WTC11 (cell line): ENCODE measurements around the gene DNAH11. TPM values are rescaled to one million over a fixed set of nuclear protein-coding genes. Genes with fewer than 3 reads are reported as not detected.

ENCODE experiments used
- ATAC-seq: fragments of 200-7000 bp; cut with Tn5 transposase; 2 replicates; pipeline ENCODE4 v1.10.0; 2021; ENCODE audit warnings: mild to moderate bottlenecking, moderate library complexity
- CTCF ChIA-PET: fragments of 300-600 bp; sonication (Branson Sonifier 250); formaldehyde crosslinking; loops from one replicate; lab custom pipeline; 2021; ENCODE audit warnings: antibody characterized with exemption; lab: Charles Lee
- POLR2A ChIA-PET: fragments of 350-600 bp; sonication (Branson Sonifier 250); formaldehyde crosslinking; loops from one replicate; lab custom pipeline; 2021; ENCODE audit warnings: antibody characterized with exemption; lab: Charles Lee
- DNase-seq: peaks from one replicate; pipeline ENCODE4 v3.0.0; 2021; ENCODE audit warnings: low spot score
- H3K27ac Mint-ChIP-seq: 2 replicates; pipeline ENCODE4 v1.8.0; 2021; ENCODE audit warnings: mixed read lengths
- H3K27me3 Mint-ChIP-seq: 2 replicates; pipeline ENCODE4 v1.8.0; 2021; ENCODE audit warnings: low read depth, mild to moderate bottlenecking, moderate library complexity, mixed read lengths
- H3K36me3 Mint-ChIP-seq: 2 replicates; pipeline ENCODE4 v1.8.0; 2021; ENCODE audit warnings: mixed read lengths
- H3K4me1 Mint-ChIP-seq: 2 replicates; pipeline ENCODE4 v1.8.0; 2022; ENCODE audit warnings: mixed read lengths
- H3K4me3 Mint-ChIP-seq: 2 replicates; pipeline ENCODE4 v1.8.0; 2021; ENCODE audit warnings: mild to moderate bottlenecking, moderate library complexity, mixed read lengths
- H3K9me3 Mint-ChIP-seq: 2 replicates; pipeline ENCODE4 v1.8.0; 2021; ENCODE audit warnings: mixed read lengths
- ATF1 ChIP-seq: sonication (generic); formaldehyde crosslinking; IDR thresholded peaks from 2 replicates; pipeline ENCODE4 v1.8.1; 2023; ENCODE audit warnings: mild to moderate bottlenecking, moderate library complexity, missing genetic modification reagents
- ATF2 ChIP-seq: sonication (generic); formaldehyde crosslinking; IDR thresholded peaks from 2 replicates; pipeline ENCODE4 v1.8.1; 2022; ENCODE audit warnings: low read depth, missing genetic modification reagents, borderline replicate concordance
- CREB1 ChIP-seq: sonication (generic); formaldehyde crosslinking; IDR thresholded peaks from 2 replicates; pipeline ENCODE4 v1.8.0; 2023; ENCODE audit warnings: mild to moderate bottlenecking, missing genetic modification reagents
- E2F4 ChIP-seq: sonication (generic); formaldehyde crosslinking; IDR thresholded peaks from 2 replicates; pipeline ENCODE4 v1.8.1; 2022; ENCODE audit warnings: low read depth, mild to moderate bottlenecking, moderate library complexity, missing genetic modification reagents, borderline replicate concordance
- GABPB1 ChIP-seq: sonication (generic); formaldehyde crosslinking; IDR thresholded peaks from 2 replicates; pipeline ENCODE4 v1.8.1; 2023; ENCODE audit warnings: mild to moderate bottlenecking, missing genetic modification reagents
- HMGA2 ChIP-seq: fragments of 250-450 bp; sonication (Bioruptor Pico); IDR thresholded peaks from 2 replicates; pipeline ENCODE4 v1.4.0; 2021; ENCODE audit warnings: mild to moderate bottlenecking, moderate library complexity
- HMGXB4 ChIP-seq: sonication (generic); formaldehyde crosslinking; IDR thresholded peaks from 2 replicates; pipeline ENCODE4 v1.8.1; 2023; ENCODE audit warnings: mild to moderate bottlenecking, moderate library complexity, missing genetic modification reagents
- KAT7 ChIP-seq: sonication (generic); formaldehyde crosslinking; IDR thresholded peaks from 2 replicates; pipeline ENCODE4 v1.8.1; 2023; ENCODE audit warnings: missing genetic modification reagents, mild to moderate bottlenecking, borderline replicate concordance
- MYBL2 ChIP-seq: sonication (generic); formaldehyde crosslinking; IDR thresholded peaks from 2 replicates; pipeline ENCODE4 v1.8.1; 2023; ENCODE audit warnings: mild to moderate bottlenecking, moderate library complexity, missing genetic modification reagents
- NFE2L1 ChIP-seq: sonication (generic); formaldehyde crosslinking; IDR thresholded peaks from 2 replicates; pipeline ENCODE4 v1.8.1; 2023; ENCODE audit warnings: missing genetic modification reagents
- NR1H2 ChIP-seq: sonication (generic); formaldehyde crosslinking; IDR thresholded peaks from 2 replicates; pipeline ENCODE4 v1.9.0; 2021; ENCODE audit warnings: mild to moderate bottlenecking, moderate library complexity, missing genetic modification reagents
- NR2C2 ChIP-seq: sonication (generic); formaldehyde crosslinking; IDR thresholded peaks from 2 replicates; pipeline ENCODE4 v1.8.0; 2022; ENCODE audit warnings: mild to moderate bottlenecking, missing genetic modification reagents
- OVOL2 ChIP-seq: fragments of 250-450 bp; sonication (Bioruptor Pico); IDR thresholded peaks from 2 replicates; pipeline ENCODE4 v1.9.0; 2021; ENCODE audit warnings: mild to moderate bottlenecking, borderline replicate concordance
- RELA ChIP-seq: sonication (generic); formaldehyde crosslinking; IDR thresholded peaks from 2 replicates; pipeline ENCODE4 v1.8.1; 2022; ENCODE audit warnings: missing genetic modification reagents, mild to moderate bottlenecking, borderline replicate concordance
- SMAD4 ChIP-seq: sonication (generic); formaldehyde crosslinking; IDR thresholded peaks from 2 replicates; pipeline ENCODE4 v1.8.0; 2022; ENCODE audit warnings: mild to moderate bottlenecking, missing genetic modification reagents
- TP53 ChIP-seq: sonication (generic); formaldehyde crosslinking; IDR thresholded peaks from 2 replicates; pipeline ENCODE4 v1.8.1; 2023; ENCODE audit warnings: mild to moderate bottlenecking, missing genetic modification reagents
- ZBTB21 ChIP-seq: sonication (generic); formaldehyde crosslinking; IDR thresholded peaks from 2 replicates; pipeline ENCODE4 v1.8.1; 2023; ENCODE audit warnings: mild to moderate bottlenecking, missing genetic modification reagents, borderline replicate concordance
- ZBTB43 ChIP-seq: sonication (generic); formaldehyde crosslinking; IDR thresholded peaks from 2 replicates; pipeline ENCODE4 v1.8.1; 2023; ENCODE audit warnings: mild to moderate bottlenecking, missing genetic modification reagents
- ZNF416 ChIP-seq: fragments of 250-450 bp; sonication (Bioruptor Pico); IDR thresholded peaks from 2 replicates; pipeline ENCODE4 v1.9.0; 2021; ENCODE audit warnings: mild to moderate bottlenecking, inconsistent platforms
- total RNA-seq: library from RNA; stranded (reverse); gene quantifications from 3 replicates; pipeline ENCODE4 v1.2.3, GENCODE V29; 2021
- TF ChIP-seq, protein P1 (sequence below): sonication (generic); formaldehyde crosslinking; IDR thresholded peaks from 2 replicates; pipeline ENCODE4 v1.8.0; 2022; ENCODE audit warnings: mild to moderate bottlenecking, missing genetic modification reagents
- TF ChIP-seq, protein P2 (sequence below): sonication (generic); formaldehyde crosslinking; IDR thresholded peaks from 2 replicates; pipeline ENCODE4 v1.8.0; 2023; ENCODE audit warnings: missing genetic modification reagents
- TF ChIP-seq, protein P3 (sequence below): sonication (generic); formaldehyde crosslinking; IDR thresholded peaks from 2 replicates; pipeline ENCODE4 v1.8.1; 2023; ENCODE audit warnings: mild to moderate bottlenecking, missing genetic modification reagents, moderate library complexity

The DNAH11 gene
- total RNA-seq, 1 experiment from 2014 or later = 6.4 TPM

GRCh38 chr7:21708096-21708495 is 165.3 kb downstream of the DNAH11 start:
- Mint-ChIP-seq H3K9me3 (no peaks in the 10 kb centered on the region), H3K27ac (no peak overlapping the region), H3K27me3 (no peaks in the 10 kb centered on the region), H3K4me3 (no peak overlapping the region), H3K36me3 (peaks cover 2% of the 10 kb centered on the region; the same call in 1 of the 2 replicates), H3K4me1 (peaks cover 6% of the 10 kb centered on the region)
- ChIA-PET CTCF (interaction anchor here (2.7 kb wide), 1 partner anchor 59 kb away, joined by 6 read pairs; no protein-coding TSS in a partner anchor), POLR2A (no interaction called here)
- TF ChIP-seq ATF1 (CRISPR knock-in tag) = no peak
- TF ChIP-seq, protein P1, sequence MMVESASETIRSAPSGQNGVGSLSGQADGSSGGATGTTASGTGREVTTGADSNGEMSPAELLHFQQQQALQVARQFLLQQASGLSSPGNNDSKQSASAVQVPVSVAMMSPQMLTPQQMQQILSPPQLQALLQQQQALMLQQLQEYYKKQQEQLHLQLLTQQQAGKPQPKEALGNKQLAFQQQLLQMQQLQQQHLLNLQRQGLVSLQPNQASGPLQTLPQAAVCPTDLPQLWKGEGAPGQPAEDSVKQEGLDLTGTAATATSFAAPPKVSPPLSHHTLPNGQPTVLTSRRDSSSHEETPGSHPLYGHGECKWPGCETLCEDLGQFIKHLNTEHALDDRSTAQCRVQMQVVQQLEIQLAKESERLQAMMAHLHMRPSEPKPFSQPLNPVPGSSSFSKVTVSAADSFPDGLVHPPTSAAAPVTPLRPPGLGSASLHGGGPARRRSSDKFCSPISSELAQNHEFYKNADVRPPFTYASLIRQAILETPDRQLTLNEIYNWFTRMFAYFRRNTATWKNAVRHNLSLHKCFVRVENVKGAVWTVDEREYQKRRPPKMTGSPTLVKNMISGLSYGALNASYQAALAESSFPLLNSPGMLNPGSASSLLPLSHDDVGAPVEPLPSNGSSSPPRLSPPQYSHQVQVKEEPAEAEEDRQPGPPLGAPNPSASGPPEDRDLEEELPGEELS (CRISPR knock-in tag) = no peak
- TF ChIP-seq, protein P2, sequence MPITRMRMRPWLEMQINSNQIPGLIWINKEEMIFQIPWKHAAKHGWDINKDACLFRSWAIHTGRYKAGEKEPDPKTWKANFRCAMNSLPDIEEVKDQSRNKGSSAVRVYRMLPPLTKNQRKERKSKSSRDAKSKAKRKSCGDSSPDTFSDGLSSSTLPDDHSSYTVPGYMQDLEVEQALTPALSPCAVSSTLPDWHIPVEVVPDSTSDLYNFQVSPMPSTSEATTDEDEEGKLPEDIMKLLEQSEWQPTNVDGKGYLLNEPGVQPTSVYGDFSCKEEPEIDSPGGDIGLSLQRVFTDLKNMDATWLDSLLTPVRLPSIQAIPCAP = no peak
- ATAC-seq (no peak), DNase-seq (no peak)

GRCh38 chr7:21717323-21717722 is 174.5 kb downstream of the DNAH11 start:
- DNase-seq = no peak
- Mint-ChIP-seq H3K9me3 (no peaks in the 10 kb centered on the region), H3K4me1 (peaks cover 19% of the 10 kb centered on the region), H3K27ac (no peak overlapping the region), H3K36me3 (no peaks in the 10 kb centered on the region), H3K4me3 (no peak overlapping the region), H3K27me3 (no peaks in the 10 kb centered on the region)
- no peak for ATAC-seq
- TF ChIP-seq ZBTB43 (CRISPR knock-in tag) (no peak), KAT7 (CRISPR knock-in tag) (no peak)
- ChIA-PET POLR2A (no interaction called here), CTCF (no interaction called here)

DNA sequence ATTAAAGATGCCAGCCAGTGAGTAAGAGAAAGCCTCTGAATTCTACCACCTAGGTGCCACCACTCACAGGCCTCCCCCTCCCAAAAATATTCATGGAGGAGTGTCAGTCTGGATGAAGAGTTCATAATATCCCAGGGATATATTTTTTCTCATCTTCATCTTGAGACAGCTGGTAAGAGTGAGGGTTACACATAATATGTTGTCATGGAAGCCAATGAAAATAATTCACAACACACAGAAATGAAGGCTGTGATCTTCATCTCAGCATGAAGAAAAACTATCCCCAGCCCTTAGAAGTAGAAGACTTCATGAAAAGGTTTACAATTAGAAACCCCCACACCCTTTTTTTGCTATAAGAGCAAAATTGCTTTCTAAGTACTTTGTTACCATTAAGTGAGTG is 175.6 kb downstream of the DNAH11 start:
- Mint-ChIP-seq H3K36me3 (no peaks in the 10 kb centered on the region), H3K27ac (no peak overlapping the region), H3K4me1 (peaks cover 18% of the 10 kb centered on the region), H3K4me3 (no peak overlapping the region), H3K9me3 (no peaks in the 10 kb centered on the region), H3K27me3 (no peaks in the 10 kb centered on the region)
- DNase-seq (no peak), ATAC-seq (no peak)
- POLR2A ChIA-PET = interaction anchor here (0.8 kb wide), 1 partner anchor 508 kb away, joined by 13 read pairs; no protein-coding TSS in a partner anchor
- CTCF ChIA-PET = no interaction called here
- TF ChIP-seq OVOL2 (CRISPR knock-in tag) (no peak), HMGXB4 (CRISPR knock-in tag) (no peak), SMAD4 (CRISPR knock-in tag) (no peak), GABPB1 (CRISPR knock-in tag) (no peak), NR2C2 (CRISPR knock-in tag) (no peak)

GRCh38 chr7:21719846-21720245 is 177.0 kb downstream of the DNAH11 start:
- H3K9me3 Mint-ChIP-seq = no peaks in the 10 kb centered on the region
- no peaks in the 10 kb centered on the region for H3K36me3 Mint-ChIP-seq
- no peak overlapping the region for H3K27ac Mint-ChIP-seq
- CTCF ChIA-PET = no interaction called here
- no peak overlapping the region for H3K4me3 Mint-ChIP-seq
- peaks cover 14% of the 10 kb centered on the region for H3K4me1 Mint-ChIP-seq
- POLR2A ChIA-PET = no interaction called here
- DNase-seq (no peak), ATAC-seq (no peak)
- no peaks in the 10 kb centered on the region for H3K27me3 Mint-ChIP-seq
- TF ChIP-seq RELA = no peak
- no peak for TF ChIP-seq NR1H2 (CRISPR knock-in tag)
- no peak for TF ChIP-seq ATF2 (CRISPR knock-in tag)
- TF ChIP-seq, protein P3, sequence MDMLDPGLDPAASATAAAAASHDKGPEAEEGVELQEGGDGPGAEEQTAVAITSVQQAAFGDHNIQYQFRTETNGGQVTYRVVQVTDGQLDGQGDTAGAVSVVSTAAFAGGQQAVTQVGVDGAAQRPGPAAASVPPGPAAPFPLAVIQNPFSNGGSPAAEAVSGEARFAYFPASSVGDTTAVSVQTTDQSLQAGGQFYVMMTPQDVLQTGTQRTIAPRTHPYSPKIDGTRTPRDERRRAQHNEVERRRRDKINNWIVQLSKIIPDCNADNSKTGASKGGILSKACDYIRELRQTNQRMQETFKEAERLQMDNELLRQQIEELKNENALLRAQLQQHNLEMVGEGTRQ (CRISPR knock-in tag) = no peak
- TF ChIP-seq MYBL2 = no peak
- TF ChIP-seq ZBTB21 (CRISPR knock-in tag) = no peak
- TF ChIP-seq ZNF416 (CRISPR knock-in tag) = no peak
- TF ChIP-seq TP53 (CRISPR knock-in tag) = no peak
- TF ChIP-seq NFE2L1 (CRISPR knock-in tag) = no peak
- TF ChIP-seq E2F4 (CRISPR knock-in tag) = no peak
- no peak for TF ChIP-seq CREB1 (CRISPR knock-in tag)
- no peak for TF ChIP-seq HMGA2
